NCI-H1930 (cell line): ENCODE data around the gene NBPF20.
"Not testable (repeated sequence)": the region's sequence is repeated elsewhere in the genome, so short reads cannot be mapped to it uniquely, and the experiment has no call there.

Source experiments
- DNase-seq, 2 experiments: peaks; one replicate each; lab custom pipeline; 2025; lab: John Stamatoyannopoulos, UW

Gene NBPF20

GRCh38 chr1:145424612-145425435 is 579 bp downstream of the NBPF20 start:
- DNase-seq, result not testable (repeated sequence)

- not testable (repeated sequence) for DNase-seq
Measured at GRCh38 chr1:145415149-145415548, 10.3 kb downstream of the NBPF20 start.

- not testable (repeated sequence) for DNase-seq
Measured at GRCh38 chr1:145407266-145407665, 18.1 kb downstream of the NBPF20 start.

- DNase-seq, result not testable (repeated sequence)
Measured at GRCh38 chr1:145404949-145405348, 20.5 kb downstream of the NBPF20 start.

- not testable (repeated sequence) for DNase-seq
Measured at GRCh38 chr1:145400701-145401100, 24.7 kb downstream of the NBPF20 start.
